ENCODE data around the gene SLCO3A1.

SLCO3A1 gene

DNA sequence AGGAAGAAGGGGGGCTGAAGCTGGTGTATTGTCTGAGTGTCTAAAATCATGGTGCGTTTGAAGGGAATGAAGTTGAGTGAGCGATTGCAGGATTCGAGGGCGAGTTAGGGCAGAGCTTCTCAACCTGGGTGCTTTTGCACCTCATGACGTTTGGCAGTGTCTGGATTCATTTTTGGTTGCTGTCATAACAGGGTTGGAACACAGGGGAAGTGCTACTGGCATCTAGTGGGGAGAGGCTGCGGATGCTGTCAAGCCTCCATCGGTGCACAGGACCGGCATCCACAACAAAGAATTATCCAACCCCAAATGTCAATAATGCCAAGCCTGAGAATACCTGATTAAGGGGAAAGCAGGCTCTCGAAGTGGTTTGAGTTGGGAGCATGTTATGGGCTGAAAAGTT, 120.0 kb downstream of the SLCO3A1 start:
- DNase-seq = no peak

GRCh38 chr15:91974321-91974720, 120.8 kb downstream of the SLCO3A1 start:
- DNase-seq = no peak

DNA sequence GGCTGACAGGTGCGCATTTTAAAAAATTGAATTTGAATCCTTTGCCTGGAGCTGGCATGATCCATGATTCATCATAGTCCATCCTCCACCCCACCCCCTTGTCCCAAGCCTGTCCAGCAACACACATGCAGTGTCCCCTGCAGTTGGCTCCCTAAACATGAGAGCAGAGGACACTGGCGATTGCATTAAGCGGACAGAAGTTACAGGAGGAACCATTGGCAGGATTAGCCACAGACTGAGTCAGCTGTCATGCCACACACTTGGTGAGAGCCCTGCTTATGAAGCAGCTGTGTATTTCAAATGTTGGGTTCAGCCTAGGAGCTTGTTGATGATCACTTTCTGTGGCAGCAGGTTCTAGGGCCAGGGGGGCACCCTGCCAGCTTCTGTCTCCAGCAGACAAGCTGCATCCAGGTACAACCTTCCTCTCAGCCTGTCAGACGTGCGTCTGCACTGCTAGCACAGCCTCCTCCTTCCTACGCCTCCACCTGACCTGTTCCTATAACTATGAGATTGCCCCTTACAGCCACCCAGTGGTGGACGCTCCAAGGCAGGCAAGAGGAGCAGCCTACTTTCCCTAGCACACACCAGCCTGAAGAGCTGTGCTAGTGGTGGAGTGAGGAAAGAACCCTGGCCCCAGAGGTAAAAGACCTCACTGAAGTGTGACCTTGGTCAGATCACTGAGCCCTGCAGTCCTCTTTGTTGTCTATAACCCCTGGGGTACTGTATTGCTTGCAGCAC, 121.9 kb downstream of the SLCO3A1 start:
- DNase-seq = no peak

GRCh38 chr15:91976966-91977365, 123.5 kb downstream of the SLCO3A1 start:
- no peak for DNase-seq

DNA sequence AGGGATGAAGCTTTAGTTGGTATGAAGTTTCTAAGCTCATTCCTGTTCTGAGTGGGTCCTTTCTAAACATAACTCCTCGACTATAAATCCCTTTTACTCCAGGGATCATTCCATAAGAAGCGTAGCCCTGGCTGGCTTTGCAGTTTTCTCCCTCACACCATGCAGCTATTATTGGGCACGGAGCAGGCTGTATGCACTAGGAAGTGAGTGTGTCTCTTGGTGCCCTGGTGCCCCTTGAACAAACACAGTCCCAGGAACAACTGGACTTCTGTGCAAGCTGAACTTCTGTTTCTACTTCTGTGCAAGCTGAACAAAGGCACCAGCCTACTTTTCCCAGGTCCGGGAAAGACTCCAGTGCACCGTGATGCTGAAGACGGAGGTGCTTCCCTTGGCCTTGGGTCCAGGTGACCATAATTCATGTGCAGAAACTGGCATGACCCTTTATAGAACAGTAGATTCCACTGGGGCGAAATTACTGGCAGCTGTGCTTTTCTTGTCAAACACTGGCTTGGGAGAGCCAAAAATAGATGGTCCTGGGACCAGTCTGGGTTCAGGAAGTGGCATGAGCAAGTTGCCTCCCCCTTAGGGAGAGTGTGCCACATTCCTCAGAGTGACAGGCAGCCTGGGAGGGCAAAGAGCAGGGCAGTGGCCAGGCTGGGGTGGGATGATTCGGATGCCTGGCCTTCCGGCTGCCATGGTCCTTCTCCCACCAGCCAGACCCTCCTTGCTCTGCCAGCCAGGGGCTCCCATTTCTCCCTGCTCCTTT, 127.2 kb downstream of the SLCO3A1 start:
- no peak for DNase-seq

DNA sequence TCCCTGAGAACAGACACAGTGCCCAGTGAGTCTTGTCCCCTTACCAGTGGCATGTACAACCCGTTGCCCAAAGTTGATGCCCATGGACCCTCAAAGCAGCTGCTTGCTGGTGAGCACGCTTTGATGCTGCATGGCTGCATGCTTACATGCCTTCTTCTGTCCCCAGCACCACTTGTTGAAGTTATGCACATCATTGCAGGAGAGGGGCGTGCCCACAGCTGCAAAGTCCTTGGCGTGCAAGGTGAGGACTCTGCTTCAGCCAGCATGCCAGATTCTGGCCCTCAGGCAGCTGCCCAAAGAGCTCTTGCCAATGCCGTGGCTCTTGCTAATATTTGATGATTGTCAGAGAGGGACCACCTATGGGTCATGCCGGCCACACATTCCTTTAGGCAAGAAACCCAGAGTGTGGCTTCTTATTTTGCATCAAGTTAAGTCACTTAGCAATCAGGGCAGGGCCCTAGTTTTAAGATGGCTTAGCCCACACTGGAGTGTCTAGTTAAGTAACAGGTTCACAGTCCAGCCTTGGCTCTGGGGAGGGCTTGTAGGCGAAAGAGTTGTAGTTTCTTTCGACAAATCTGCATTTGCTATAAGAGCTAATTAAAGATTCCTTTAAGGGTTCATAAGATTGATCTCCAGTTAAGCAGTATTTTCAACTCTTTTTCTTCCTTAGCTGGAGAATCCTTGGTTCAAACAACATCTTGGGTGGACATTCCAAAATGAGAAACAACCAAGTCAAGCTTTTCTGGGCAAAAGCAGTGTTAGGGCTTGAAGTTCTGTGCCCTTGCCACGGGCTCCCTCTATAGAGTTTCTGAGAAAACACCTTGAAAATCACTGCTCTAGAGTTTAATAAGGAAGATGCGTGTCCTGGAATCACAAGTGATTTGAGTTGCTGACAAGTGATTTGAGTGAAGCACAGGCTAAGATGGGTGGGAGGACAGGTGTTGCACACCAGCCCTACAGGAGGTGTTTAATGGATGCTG, 128.6 kb downstream of the SLCO3A1 start:
- DNase-seq = no peak

DNA sequence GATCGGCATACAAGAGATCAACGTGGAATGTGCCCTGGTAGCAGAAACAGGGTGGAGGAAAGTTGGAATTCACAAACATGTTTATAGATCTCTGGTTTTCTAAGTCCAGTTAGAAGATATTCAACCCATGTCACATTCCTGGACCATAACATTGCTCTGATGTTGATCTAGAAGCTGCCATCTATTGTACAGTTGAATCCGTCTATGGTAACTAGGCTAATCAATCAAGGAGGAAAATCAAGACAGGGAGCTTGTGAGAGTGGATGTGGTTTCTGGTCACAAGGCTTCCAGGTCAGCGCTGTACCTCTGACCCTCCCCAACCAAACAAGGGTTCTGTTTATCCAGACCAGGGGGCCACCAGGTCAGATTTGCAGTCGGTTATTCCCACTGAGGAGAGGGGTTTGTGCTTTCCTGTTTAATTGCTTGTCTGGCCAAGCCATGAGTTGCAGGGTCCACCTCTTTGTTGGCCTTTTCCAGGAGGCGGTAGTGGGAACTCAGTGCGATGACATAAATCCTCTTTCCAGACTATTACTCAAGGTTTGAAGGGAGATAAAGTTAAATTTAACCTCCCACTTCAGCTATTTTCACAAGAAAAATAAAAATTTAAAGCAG, 130.3 kb downstream of the SLCO3A1 start:
- no peak for DNase-seq

- DNase-seq = no peak
Observed at GRCh38 chr15:91985297-91985696, 131.8 kb downstream of the SLCO3A1 start.

GRCh38 chr15:91988071-91988470, 134.6 kb downstream of the SLCO3A1 start:
- DNase-seq = no peak

DNA sequence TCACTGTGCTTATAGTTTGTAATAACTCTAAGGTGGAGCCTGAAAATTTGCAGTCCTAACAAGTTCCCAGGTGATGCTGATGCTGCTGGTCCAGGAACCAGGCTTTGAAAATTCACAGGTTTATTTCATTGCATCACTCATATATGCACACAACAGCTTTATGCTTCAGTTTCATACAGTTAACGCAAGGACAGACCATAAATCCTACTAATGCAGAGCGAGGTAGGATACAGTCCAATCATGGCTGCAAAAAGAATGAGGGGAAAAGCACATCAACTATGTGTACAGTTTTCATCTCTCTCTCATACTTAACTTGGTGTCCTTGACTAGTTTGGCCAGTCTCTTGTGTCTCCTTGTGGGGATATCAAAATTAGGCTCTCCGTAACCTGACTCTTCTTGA, 135.1 kb downstream of the SLCO3A1 start:
- DNase-seq = no peak

- DNase-seq = no peak
Observed at GRCh38 chr15:91989821-91990220, 136.3 kb downstream of the SLCO3A1 start.

DNA sequence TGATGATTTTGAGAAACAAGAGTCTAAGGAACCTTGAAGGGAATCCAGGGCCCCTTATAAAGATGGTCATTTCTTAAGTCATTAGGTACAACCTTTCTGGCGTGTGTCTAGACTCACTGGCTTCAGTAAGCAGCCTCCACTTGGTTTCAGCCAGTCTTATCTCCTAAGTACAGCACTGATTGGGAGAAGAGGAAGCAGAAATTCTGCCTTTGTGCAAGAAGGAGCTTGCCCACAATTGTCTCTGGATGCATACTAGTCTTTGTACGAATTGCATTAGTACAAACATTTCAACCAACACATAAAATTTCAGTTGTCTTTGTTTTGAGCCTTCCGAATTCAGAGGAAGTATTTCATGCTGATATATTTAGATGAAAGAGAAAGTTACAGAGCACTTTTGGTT, 139.4 kb downstream of the SLCO3A1 start:
- DNase-seq = no peak

GRCh38 chr15:91995146-91995545, 141.6 kb downstream of the SLCO3A1 start:
- DNase-seq = no peak

GRCh38 chr15:91997163-91997562, 143.7 kb downstream of the SLCO3A1 start:
- no peak for DNase-seq

GRCh38 chr15:92000709-92001108, 147.2 kb downstream of the SLCO3A1 start:
- no peak for DNase-seq

DNA sequence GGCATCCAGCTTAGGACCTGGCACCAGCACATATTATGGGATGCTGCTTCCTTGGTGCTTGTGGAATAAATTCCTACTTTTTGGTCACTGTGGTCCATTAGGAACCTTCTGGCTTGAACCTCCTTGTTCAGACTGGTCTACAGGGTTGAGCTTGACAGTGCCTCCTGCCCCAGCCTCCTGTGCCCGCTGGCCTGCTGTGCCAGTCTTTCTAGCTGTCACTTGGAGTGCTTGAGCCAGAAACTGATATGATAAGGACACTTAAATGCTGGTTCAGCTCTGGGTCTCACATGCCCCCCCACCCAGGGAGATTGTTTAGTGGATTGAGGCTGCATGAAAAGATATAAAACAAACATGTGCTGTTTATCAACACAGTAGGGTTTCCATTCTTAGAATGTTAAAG, 147.8 kb downstream of the SLCO3A1 start:
- DNase-seq = no peak

DNA sequence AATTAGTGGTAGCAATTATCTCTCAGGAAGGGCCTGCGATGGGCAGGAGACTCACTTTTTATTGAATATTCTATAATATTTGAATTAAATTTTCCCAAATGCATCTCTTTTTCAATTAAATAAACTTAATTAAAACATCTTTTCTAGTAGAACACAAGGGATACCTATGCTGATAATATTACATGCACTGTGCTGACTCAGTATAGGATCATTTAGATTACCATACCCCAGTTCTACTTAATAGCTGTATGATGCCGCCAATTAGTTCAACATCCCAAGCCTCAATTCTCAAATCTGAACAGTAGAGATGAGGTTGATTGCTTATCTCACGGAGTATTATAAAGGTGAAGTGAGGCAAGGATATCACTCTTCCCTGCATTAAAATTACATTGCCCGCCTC, 149.2 kb downstream of the SLCO3A1 start:
- no peak for DNase-seq

DNA sequence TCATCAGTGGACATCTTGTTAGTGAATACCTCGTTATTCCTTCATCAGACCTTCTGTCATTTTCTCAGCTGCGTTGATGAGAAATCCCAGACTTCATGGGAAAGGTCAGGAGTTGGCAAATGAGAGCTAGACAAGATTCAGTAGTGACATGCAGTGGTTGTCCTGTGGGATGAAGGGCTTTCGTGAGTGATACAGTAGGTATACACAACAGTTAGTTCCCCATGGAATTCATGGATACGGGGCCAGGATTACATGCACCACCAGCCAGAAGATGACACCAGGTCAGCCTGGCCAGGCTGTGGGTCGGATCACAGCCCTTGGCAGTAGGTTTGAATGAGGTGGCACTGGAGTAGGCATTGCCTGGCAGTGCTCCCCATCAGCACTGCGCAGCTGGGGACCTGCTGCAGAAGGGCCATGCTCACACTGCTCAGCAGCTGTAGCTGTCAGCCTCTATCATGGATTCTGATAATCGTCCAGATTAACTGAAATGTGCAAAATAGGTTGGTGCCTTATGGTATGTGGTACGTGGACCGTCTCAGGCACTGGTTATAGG, 150.1 kb downstream of the SLCO3A1 start:
- DNase-seq = no peak

DNA sequence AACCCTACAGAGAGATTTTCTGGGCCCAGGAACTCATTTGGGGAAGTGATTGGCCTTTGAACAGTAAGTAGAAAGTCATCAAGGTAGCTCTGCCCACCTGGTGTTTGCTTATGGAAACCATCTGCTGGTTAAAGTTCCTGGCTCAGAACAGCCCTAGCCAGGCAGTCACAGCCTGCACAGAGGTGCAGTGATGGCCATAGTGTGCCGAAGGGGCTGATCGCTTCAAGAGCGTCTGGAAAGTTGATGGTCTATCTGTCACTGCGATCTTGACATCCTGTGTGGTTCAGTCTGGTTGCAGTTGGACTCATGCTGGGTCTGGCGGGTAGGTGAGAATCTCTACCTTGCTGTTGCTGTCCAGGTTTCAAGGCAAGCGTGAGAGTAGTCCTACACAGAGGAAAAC, 151.6 kb downstream of the SLCO3A1 start:
- no peak for DNase-seq

DNA sequence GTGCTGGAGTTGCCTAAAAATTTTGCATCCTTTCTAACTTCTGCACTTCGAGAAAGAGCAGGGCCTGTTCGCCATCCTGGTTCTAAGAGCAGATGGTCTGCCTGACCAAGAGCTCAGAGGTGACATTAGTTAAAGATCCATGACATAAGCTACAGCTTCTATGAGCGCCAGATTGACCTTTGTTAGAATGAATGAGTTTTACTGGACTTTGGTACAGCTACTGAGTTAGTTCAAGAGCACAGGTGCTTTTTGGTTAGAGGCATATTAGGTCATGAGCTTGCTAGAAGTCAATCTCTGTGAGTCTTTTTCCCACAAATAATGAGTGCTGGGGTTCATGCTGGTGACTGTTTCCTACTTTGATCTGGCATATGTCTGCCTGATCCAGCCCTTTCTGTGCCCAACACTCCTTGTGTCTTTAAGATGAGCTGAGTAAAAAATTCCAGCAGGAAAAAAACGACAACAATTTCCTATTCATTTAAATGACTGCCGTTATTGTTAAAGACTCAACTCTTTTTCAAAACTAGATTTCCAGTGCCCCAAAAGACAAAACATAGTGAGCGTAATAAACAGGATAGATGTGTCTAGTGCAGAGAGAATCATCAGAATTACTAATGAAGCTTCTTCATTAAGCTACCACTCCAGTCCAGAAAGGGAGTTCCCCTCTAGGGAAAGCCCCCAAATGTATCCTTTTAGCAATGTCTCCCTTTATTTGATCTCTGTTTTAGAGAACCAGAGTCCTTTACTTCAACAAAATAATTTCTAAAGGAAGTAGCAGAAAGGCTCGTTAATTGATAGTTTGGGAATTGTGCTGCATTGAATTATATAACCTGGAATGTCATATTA, 152.9 kb downstream of the SLCO3A1 start:
- no peak for DNase-seq

GRCh38 chr15:92009162-92009561, 155.7 kb downstream of the SLCO3A1 start:
- DNase-seq = no peak
